ENCODE measurements around the gene ANKRD11. TPM values are rescaled to one million over a fixed set of nuclear protein-coding genes. Genes with fewer than 3 reads are reported as not detected.

ANKRD11 gene
- total and polyA plus RNA-seq, 5 experiments from 2014 or later = 8.9 to 328 (median 61.1) TPM

DNA sequence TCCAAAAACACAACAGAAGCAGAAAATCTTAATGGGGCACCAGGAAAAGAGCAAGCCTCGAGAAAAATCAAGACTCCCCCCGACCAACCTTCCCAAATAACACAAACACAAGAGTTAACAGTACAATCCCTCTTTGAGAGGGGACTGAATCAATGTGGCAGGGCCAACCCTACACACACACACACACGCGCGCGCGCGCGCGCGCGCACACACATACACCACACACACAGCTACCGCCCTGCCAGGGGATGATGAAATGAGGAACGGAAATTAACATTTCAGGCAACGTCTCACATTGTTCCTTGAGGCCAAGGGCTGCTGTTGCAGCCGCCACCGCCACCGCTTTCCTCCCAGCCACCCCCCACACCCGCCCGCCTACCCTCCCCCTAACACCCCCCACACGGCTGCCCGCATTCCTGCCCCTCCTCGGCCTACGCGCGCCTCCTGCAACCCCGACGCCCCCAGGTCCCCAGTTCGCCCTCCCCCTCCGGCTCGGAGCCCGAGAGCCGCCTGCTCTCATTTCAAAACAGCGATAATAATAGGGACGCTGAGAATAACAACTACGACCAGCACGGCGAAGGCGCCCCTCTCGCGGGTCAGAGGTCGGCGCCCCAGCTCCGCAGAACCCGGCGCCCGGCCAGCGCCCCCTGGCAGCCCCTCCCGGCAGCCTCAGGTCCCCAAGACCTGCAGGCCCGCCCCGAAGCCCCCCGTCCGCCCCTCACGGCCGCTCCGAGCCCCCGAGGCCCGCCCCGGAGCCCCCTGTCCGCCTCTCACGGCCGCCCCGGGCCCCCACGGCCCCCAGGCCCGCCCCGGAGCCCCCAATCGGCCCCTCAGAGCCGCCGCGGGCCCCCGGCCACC is 1.1 kb downstream of the ANKRD11 start:
- H3K36me3 Mint-ChIP-seq = peaks cover 0 to 14% (median 2%) of the 10 kb centered on the region in 3 donors
- ATAC-seq = peak; percentile 41 to 51
- POLR2A ChIA-PET = interaction anchor here (0.6 to 5.0 kb wide), 36 partner anchors 9 to 242 kb away, joined by 3 to 74 read pairs (median 5); partner anchors contain the start of gene SPG7

DNA sequence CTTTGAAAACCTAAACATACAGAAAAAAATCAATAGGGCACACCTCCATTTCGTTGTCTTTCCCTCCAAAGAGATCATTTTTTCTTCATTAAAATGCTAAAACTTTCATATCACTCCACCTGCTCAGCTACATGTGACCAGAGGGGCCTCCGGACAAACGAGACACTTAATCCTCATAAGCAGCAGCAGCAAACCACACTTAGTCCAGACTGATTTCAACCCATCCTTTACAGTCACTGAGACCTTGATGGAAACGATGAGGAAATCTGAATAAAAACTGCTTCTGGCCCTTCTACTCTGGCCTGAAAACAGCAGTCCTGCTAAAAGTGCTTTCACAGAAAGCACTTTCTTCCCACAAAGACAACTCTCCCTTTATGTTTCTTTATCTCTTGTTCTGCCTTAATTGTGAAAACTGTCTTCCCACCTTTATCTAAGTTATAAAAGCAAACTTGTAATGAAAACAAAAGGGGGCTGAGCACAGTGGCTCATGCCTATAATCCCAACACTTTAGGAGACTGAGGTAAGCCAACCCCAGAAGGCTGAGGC is 4.6 kb downstream of the ANKRD11 start:
- POLR2A ChIA-PET = interaction anchor here (0.7 to 6.5 kb wide), 13 partner anchors 9 to 128 kb away, joined by 3 to 60 read pairs (median 4); partner anchors contain the start of gene SPG7
- peaks cover 56 to 86% (median 81%) of the 10 kb centered on the region in 4 donors for H3K4me1 Mint-ChIP-seq
- ATAC-seq = no peak
- no peaks in the 10 kb centered on the region for H3K9me3 Mint-ChIP-seq
- H3K36me3 Mint-ChIP-seq = peaks cover 0 to 24% (median 2%) of the 10 kb centered on the region in 3 donors
- peak overlapping the region; percentile 87 to 99 (median 96) for H3K27ac Mint-ChIP-seq
- H3K27me3 Mint-ChIP-seq = no peaks in the 10 kb centered on the region
- DNase-seq = no peak
- H3K4me3 Mint-ChIP-seq = peak overlapping the region; percentile 73 to 94 (median 89)

More for the DNA sequence above, 1.1 kb downstream of the ANKRD11 start:
- H3K4me1 Mint-ChIP-seq = peaks cover 38 to 80% (median 73%) of the 10 kb centered on the region in 4 donors
- no peaks in the 10 kb centered on the region for H3K9me3 Mint-ChIP-seq
- no peaks in the 10 kb centered on the region for H3K27me3 Mint-ChIP-seq
- peak overlapping the region; percentile 94 to 99 (median 97) for H3K27ac Mint-ChIP-seq
- peak overlapping the region; percentile 85 to 97 (median 94) for H3K4me3 Mint-ChIP-seq
- DNase-seq = peak; percentile 76 to 96 (median 81)

DNA sequence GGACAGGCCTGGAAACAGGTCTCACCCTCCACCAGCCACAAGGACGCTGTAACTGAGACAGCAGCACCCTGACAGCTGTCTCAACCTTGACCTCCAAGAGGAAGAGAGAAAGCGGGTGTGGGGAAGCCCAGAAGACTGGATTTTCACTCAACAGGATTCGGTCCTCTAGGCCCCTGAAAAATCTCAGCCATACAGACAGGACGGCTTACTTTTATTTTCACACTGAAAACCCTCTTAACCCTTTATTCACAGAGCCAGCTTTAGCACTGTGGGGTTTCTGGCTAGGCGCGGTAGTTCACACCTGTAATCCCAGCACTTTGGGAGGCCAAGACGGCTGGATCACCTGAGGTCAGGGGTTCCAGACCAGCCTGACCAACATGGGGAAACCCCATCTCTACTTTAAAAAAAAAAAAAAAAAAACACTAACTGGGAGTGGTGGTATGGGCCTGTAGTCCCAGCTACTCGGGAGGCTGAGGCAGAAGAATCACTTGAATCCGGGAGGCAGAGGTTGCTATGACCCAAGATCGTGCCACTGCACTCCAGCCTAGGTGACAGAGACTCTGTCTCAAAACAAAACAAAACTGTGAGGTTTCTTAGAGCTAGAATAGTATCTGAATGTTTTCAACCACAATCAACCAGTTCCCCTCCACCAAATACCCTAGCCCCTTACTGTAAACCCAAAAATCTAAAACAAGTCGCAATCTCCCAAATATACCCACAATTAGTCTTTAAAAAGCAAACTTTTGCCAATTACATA is 5.3 kb downstream of the ANKRD11 start:
- Mint-ChIP-seq H3K27ac (peak overlapping the region; percentile 87 to 99 (median 96)), H3K4me1 (peaks cover 60 to 90% (median 87%) of the 10 kb centered on the region in 4 donors), H3K4me3 (peak overlapping the region; percentile 73 to 94 (median 89)), H3K9me3 (no peaks in the 10 kb centered on the region), H3K27me3 (no peaks in the 10 kb centered on the region), H3K36me3 (peaks cover 0 to 26% (median 2%) of the 10 kb centered on the region in 3 donors)
- POLR2A ChIA-PET = interaction anchor here (0.7 to 6.5 kb wide), 14 partner anchors 9 to 169 kb away, joined by 3 to 60 read pairs (median 5); partner anchors contain the start of gene SPG7
- ATAC-seq (peak in 1 of 2 donors; percentile 15), DNase-seq (peak in 4 of 10 donors; percentile 25 to 60 (median 46))

DNA sequence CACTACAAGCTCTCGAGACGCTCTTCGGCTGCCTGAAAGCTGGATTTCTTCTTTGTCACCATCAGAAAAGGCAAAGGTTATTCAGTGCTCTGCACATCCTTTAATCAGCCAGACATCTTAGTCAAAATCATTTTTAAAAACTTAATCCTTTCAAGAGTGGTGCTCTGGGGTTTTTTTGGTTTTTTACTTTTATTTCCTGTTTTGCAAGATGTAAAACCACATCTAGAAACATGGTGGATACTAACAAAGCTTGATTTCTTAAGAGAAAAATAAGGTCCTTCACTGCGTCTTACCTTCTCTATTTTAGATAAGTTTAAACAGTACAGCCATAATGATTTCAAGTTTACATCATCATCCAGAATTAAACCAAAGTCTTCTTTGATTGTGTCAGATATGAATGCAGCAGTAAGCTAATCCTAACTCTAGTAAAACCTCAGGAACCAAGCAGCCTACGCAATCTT is 6.3 kb downstream of the ANKRD11 start:
- Mint-ChIP-seq H3K9me3 (no peaks in the 10 kb centered on the region), H3K4me1 (peaks cover 59 to 94% (median 92%) of the 10 kb centered on the region in 4 donors), H3K27me3 (no peaks in the 10 kb centered on the region), H3K27ac (peak overlapping the region; percentile 87 to 99 (median 96)), H3K4me3 (peak overlapping the region; percentile 73 to 94 (median 89)), H3K36me3 (peaks cover 0 to 26% (median 2%) of the 10 kb centered on the region in 3 donors)
- peak in 4 of 10 donors; percentile 28 to 88 (median 80) for DNase-seq
- POLR2A ChIA-PET = interaction anchor here (0.7 to 6.5 kb wide), 17 partner anchors 9 to 243 kb away, joined by 3 to 60 read pairs (median 5); partner anchors contain the start of genes CHMP1A, SPATA33 and SPG7
- peak; percentile 68 to 81 for ATAC-seq

DNA sequence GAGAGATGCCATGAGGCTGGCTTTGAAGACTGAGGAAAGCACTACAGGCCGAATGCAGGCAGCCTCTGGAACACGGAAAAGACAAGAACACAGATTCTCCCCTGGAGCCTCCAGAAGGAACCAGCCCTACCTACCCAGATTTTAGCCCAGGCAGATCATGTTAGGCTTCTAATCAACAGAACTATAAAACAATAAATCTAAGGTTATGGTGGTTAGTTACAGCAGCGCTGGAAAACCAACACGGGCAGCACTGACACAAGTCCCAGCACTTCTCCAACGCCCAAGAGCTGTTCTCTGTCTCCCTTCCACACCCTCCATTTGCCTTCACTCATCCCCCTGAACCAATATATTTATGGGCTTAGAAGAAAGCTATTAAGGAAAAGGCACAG is 7.5 kb downstream of the ANKRD11 start:
- H3K4me3 Mint-ChIP-seq = peak overlapping the region; percentile 69 to 94 (median 86)
- ATAC-seq (no peak), DNase-seq (no peak)
- POLR2A ChIA-PET = interaction anchor here (0.6 to 6.5 kb wide), 13 partner anchors 8 to 242 kb away, joined by 3 to 60 read pairs (median 8); partner anchors contain the start of gene SPG7
- H3K36me3 Mint-ChIP-seq = peaks cover 0 to 26% (median 2%) of the 10 kb centered on the region in 3 donors
- peak overlapping the region; percentile 49 to 99 (median 96) for H3K27ac Mint-ChIP-seq
- H3K9me3 Mint-ChIP-seq = no peaks in the 10 kb centered on the region
- no peaks in the 10 kb centered on the region for H3K27me3 Mint-ChIP-seq
- H3K4me1 Mint-ChIP-seq = peaks cover 61 to 94% (median 92%) of the 10 kb centered on the region in 4 donors

DNA sequence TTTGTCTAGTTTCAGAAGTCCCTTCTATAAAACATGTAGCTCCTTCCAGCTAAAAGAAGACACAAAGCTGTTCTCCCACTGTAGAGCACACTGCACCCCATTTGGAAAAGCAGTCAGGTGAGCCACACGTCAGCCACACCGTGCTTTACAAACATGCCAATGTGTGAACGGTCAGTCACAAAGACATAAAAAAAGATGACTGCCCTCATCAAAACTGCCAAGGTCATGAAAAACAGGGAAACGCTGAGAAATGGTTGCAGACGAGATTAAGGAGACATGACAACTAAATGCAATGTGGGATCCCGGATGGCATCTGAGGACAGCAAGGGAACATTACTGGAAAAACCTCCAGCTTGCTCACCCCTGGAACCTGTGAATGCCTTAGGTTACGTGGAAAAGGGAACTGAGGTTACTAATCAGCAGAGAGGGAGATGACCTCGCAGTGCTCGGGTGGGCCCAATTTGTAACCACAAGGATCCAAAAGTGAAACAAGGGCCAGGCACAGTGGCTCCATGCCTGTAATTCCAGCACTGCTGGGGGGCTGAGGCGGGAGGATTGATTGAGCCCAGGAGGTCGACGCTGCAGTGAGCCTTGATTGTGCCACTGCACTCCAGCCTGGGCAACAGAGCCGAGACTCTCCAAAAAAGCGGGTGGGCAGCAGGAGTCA is 8.1 kb downstream of the ANKRD11 start:
- peaks cover 0 to 26% (median 2%) of the 10 kb centered on the region in 3 donors for H3K36me3 Mint-ChIP-seq
- H3K9me3 Mint-ChIP-seq = no peaks in the 10 kb centered on the region
- no peaks in the 10 kb centered on the region for H3K27me3 Mint-ChIP-seq
- peak overlapping the region; percentile 49 to 99 (median 96) for H3K27ac Mint-ChIP-seq
- peaks cover 61 to 94% (median 91%) of the 10 kb centered on the region in 4 donors for H3K4me1 Mint-ChIP-seq
- peak overlapping the region; percentile 69 to 94 (median 86) for H3K4me3 Mint-ChIP-seq
- ATAC-seq (no peak), DNase-seq (no peak)
- POLR2A ChIA-PET = interaction anchor here (0.5 to 6.5 kb wide), 9 partner anchors 8 to 166 kb away, joined by 3 to 60 read pairs (median 9); partner anchors contain the start of gene SPG7

DNA sequence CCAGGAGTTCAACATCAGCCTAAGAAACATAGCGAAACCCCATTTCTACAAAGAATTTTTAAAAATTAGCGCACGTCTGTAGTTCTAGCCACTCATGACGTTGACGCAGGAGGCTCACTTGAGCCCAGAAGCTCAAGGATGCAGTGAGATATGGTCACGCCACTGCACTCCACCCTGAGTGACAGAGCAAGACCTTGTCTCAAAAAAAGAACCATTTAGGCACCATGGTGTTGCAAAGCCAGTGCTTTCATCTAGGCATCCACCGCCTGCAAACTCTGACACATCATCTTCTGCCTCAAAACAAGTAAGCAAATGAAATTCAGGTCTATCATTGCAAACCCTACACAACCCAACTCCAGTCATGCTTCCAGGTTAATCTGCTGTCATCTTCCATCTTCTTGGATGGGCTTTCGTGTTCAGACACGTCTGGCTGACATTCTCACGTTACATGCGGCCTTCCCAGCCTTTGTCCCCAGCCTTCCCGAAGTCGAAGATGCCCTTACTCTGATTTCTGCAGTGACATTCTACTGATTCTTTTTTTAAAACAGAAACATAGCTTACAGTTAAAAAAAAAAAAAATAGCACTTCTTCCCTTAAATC is 8.9 kb downstream of the ANKRD11 start:
- Mint-ChIP-seq H3K27me3 (no peaks in the 10 kb centered on the region), H3K27ac (peak overlapping the region; percentile 49 to 99 (median 96)), H3K9me3 (no peaks in the 10 kb centered on the region), H3K4me1 (peaks cover 64 to 96% (median 92%) of the 10 kb centered on the region in 4 donors), H3K36me3 (peaks cover 0 to 25% (median 2%) of the 10 kb centered on the region in 3 donors), H3K4me3 (peak overlapping the region; percentile 20 to 94 (median 86))
- POLR2A ChIA-PET = interaction anchor here (0.5 to 6.5 kb wide), 7 partner anchors 14 to 166 kb away, joined by 3 to 60 read pairs (median 5); partner anchors contain the start of gene SPG7
- ATAC-seq (no peak), DNase-seq (no peak)

DNA sequence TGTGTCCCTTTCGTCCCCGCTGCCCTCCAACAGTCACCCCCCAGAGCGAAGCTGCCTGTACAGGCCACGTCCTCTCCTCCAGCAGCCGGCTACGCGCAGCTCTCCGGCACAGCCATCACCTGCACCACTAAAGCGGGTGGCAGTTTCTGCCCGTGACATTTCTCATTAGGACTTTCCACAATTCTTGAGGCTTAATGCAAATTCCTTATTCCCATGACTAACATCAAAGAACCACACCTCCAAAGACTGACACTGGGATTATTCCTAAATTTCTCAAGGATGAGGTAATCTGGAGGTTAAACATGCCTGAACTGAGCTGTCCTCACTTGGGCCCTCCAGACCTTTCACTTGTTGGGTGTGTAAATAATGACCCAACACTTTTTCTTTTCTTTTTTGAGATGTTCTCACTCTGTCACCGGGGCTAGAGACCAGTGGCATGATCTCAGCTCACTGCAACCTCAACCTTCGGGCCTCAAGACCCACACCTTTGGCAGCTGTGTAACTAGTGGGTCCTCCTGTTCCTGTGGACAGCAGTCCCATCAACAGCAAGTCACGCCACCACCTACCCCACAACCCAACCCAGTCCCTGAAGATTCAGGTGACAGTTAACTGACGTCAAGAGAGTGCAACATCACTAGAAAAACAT is 11.7 kb downstream of the ANKRD11 start:
- Mint-ChIP-seq H3K36me3 (peaks cover 0 to 19% (median 4%) of the 10 kb centered on the region in 3 donors), H3K4me3 (peak overlapping the region; percentile 67 to 93 (median 88)), H3K4me1 (peaks cover 57 to 96% (median 92%) of the 10 kb centered on the region in 4 donors), H3K27ac (peak overlapping the region; percentile 65 to 94 (median 90)), H3K27me3 (no peaks in the 10 kb centered on the region), H3K9me3 (peaks cover 0 to 5% (median 1%) of the 10 kb centered on the region in 9 donors)
- ATAC-seq = peak; percentile 38 to 43
- DNase-seq = peak in 2 of 10 donors; percentile 25
- POLR2A ChIA-PET = interaction anchor here (0.6 to 1.1 kb wide), 3 partner anchors 10 to 163 kb away, joined by 3 read pairs; no protein-coding TSS in a partner anchor

DNA sequence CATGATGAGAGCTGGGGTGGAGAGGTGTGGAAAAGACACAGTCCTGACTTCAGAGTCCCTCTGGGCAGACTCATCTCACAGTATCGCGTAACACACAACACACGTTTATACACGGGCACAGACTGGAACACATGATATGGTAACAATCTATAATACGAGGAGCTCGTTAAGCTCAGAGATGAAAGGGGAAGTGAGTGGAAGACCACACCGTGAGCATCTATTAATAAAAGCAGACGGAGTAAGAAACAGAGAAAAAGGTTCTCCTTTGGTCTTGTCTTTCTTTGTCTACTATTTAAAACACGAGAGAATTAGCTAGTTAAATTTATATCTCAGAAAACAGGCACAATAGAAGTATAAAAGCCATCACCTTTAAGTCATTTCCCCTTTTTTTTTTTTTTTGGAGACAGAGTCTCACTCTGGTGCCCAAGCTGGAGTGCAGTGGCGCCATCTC is 13.5 kb downstream of the ANKRD11 start:
- POLR2A ChIA-PET = interaction anchor here (0.7 to 1.7 kb wide), 6 partner anchors 9 to 799 kb away, joined by 3 to 9 read pairs (median 4); no protein-coding TSS in a partner anchor
- peak overlapping the region; percentile 46 to 92 (median 85) for H3K27ac Mint-ChIP-seq
- peaks cover 0 to 12% (median 4%) of the 10 kb centered on the region in 3 donors for H3K36me3 Mint-ChIP-seq
- peaks cover 0 to 5% (median 1%) of the 10 kb centered on the region in 9 donors for H3K9me3 Mint-ChIP-seq
- DNase-seq = no peak
- peak; percentile 51 to 55 for ATAC-seq
- no peaks in the 10 kb centered on the region for H3K27me3 Mint-ChIP-seq
- peak overlapping the region; percentile 59 to 92 (median 82) for H3K4me3 Mint-ChIP-seq
- H3K4me1 Mint-ChIP-seq = peaks cover 60 to 97% (median 92%) of the 10 kb centered on the region in 4 donors

DNA sequence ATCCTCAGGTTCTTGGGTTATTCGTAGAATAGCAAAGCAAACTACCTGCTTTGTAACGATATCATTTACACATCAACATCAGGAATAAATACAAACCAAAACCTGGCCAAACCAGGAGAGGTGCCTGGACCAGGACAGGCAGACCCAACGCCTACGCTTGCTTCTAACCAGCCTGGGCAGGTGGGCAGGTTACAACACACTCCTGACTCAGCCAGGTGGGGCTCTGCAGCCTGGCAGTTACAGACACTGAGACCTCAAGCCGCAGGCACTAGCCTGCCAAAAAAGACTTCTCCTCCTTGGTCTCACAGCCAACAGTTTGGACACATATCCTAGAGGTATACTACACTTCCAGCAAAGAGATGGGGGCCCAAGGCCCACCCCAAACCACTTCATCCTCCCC is 14.0 kb downstream of the ANKRD11 start:
- DNase-seq = no peak
- Mint-ChIP-seq H3K9me3 (peaks cover 0 to 5% (median 1%) of the 10 kb centered on the region in 9 donors), H3K36me3 (peaks cover 0 to 9% (median 4%) of the 10 kb centered on the region in 3 donors), H3K27ac (peak overlapping the region; percentile 46 to 92 (median 85)), H3K27me3 (no peaks in the 10 kb centered on the region), H3K4me1 (peaks cover 58 to 97% (median 92%) of the 10 kb centered on the region in 4 donors), H3K4me3 (peak overlapping the region; percentile 59 to 92 (median 82))
- POLR2A ChIA-PET = interaction anchor here (0.7 to 1.7 kb wide), 4 partner anchors 13 to 798 kb away, joined by 3 to 9 read pairs (median 4); no protein-coding TSS in a partner anchor
- peak; percentile 38 to 49 for ATAC-seq

Data from naive thymus-derived CD8-positive, alpha-beta T cell (primary cell).